Activated CD4-positive, alpha-beta T cell treated with anti-CD3 and anti-CD28 coated beads for 24 hours (primary cell): ENCODE results near the gene BYSL.
"Not testable (repeated sequence)": the region's sequence is repeated elsewhere in the genome, so short reads cannot be mapped to it uniquely, and the experiment has no call there.

Experiments used
- DNase-seq, 2 donors: peaks; one replicate each; pipeline ENCODE4 v3.0.0-alpha.2; 2020; ENCODE audit warnings: low read depth in 2 of 2

The BYSL gene

DNA sequence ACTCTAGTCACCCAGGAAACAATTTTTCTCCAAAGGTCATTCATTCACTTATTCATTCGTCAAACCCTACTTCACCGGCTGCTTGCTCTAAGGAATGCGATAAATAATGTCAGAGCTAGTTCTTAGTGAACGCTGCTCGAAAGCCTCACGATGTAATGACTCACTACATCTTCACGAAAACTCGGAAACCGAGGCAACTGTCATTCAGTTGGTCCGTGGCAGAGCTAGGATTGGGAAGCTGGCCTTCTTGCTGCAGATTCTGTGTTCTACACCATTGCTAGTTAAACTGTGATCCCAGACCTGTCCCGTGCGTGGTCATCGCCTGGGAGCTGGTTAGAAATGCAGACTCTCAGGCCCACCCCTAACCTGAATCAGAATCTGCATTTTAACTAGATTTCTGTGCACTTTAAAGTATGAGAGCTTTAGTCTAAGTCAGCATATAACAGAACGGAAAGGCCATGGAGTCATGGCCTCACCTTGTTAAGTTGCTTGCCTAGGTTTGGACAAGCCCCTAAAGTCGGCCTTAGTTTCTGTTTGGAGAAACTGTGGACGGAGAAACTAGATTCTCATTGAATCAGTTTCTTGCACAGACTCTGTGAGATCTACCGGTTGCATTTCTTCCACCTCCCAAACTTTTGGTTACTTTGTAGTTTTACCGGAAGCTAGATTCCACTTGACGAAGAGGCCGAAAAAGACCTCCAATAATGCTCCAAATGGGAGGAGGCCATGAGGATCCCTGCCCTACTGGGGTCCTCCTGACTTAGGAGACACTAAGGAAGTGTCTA is 21.0 kb downstream of the BYSL start:
- DNase-seq = no peak

GRCh38 chr6:41942882-41943281 is 21.6 kb downstream of the BYSL start:
- not testable (repeated sequence) for DNase-seq

DNA sequence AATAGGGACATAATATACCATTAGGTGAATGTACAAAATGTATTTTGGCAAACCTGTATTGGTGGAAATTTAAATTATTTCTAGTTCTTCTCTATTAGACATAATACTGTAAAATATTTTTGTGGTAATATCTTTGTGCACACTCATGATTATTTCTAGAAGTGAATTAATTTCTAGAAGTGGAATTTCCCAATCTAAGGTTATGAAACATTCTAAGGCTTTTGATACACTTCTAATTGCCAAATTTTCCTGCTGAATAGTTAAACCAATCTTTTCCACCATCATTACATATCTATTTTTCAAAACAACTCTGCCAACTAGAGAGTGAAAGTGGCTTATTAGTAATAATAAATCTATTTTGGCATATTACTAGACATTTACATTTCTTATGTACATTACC is 22.2 kb downstream of the BYSL start:
- DNase-seq = no peak

DNA sequence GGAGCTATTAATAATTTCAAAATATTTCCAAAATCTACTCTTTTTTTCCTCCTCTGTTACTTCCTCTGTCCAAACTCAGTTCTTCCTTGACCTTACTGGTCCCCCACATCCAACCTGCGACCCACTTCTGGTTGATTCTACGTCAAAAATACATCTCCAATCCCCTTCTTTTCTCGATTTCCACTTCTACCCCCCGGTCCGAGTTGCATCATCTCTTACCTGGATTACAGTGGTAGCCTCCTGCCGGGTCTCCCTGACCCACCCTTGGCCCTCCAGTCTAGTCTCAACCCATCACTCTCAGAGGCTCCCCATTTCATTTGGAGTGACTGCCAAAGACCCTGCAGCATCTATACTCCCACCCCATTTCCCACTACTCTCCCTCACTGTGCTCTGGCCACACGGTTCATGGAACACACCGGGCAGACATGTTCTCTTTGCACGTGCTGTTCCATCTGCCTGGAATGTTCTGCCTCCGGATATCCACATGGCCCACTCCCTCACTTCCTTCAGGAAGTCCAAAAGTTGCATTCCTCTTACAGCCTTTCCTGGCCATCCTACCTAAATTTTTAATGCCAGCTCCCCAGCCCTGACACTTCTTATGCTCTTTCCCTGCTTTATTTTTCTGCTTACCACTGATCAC is 26.4 kb downstream of the BYSL start:
- DNase-seq = no peak

DNA sequence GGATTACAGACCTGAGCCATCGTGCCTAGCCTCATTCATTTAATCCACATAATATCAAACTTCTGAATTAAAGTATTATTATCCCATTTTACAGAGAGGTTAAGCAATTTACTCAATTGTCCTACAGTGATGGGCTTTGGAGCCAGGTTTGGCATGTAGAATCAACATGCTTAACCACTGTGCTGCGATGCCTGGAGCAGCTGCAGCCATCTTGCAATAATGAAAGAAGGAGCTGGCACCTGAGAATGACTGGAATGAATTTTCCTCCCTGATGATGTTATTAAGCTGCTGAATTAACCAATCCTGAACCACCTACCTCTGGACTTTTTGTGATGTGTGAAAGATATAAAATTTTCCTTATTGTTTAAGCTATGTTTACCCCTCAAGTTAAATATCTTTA is 33.4 kb downstream of the BYSL start:
- no peak for DNase-seq

DNA sequence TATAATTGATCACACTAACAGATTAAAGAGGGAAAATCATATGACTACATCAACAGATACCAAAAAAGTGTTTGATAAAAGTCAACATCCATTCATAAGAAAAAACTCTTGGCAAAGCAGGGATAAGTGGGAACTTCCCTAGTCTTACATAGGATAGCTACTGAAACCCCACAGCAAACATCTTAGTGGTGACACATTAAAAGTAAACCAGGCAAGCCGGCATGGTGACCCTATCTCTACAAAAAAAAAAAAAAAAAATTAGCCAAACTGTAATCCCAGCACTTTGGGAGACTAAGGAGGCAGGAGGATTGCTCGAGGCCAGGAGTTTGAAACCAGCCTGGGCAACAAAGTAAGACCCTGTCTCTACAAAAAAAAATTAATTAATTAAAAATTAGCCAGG is 34.1 kb downstream of the BYSL start:
- no peak for DNase-seq

- no peak for DNase-seq
Observed at GRCh38 chr6:41957117-41957516, 35.8 kb downstream of the BYSL start.

DNA sequence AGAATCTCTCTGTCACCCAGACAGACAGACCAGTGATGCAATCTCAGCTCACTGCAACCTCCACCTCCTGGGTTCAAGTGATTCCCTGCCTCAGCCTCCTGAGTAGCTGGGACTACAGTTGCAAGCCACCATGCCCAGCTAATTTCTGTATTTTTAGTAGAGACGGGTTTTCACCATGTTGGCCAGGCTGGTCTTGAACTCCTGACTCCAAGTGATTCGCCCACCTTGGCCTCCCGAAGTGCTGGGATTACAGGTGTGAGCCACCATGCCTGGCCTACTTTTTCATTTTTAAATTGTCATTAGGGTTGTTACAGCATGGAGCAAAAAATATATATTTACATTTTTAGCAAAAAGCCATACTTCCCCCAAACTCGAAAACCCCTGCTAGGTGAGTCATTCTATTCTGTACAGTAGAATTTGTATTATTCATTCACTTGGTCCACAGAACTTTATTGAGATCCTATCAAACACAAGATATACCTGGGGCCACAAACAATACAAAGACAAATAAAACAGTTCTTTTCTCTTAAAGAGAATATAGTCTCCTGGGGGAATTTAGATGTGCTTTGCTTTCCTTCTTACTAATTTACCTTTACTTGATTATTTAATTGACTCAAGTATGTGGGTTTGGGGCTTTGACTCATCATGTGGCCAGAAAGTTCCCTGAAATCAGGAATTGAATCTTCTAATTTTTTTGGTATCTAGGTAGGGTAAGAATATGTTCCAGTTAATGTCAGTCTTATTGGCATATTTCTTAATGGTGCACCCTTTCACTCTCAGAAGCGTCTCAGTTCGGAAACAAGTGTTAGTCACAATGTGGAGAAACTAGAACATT is 36.9 kb downstream of the BYSL start:
- no peak for DNase-seq

- no peak for DNase-seq
Observed at GRCh38 chr6:41960028-41960427, 38.7 kb downstream of the BYSL start.

DNA sequence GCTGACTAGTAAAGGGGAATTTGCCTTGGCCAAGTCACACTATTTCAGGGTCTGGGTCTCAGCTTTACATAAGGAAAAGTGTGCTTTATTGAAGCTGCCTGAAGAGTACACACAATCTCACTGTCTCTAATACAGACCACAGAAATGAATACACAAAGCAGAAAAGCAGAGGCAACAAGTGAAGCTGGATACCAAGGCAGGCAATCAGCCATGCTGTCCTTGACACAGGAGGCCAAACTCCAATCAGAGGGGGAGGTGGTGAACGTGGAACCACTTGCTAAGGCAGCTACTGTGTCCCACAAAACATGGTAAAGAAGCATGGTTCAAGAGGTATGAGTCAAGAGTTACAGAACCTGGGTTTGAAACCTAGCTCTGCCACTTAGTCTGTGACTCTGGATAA is 42.1 kb downstream of the BYSL start:
- DNase-seq = no peak

DNA sequence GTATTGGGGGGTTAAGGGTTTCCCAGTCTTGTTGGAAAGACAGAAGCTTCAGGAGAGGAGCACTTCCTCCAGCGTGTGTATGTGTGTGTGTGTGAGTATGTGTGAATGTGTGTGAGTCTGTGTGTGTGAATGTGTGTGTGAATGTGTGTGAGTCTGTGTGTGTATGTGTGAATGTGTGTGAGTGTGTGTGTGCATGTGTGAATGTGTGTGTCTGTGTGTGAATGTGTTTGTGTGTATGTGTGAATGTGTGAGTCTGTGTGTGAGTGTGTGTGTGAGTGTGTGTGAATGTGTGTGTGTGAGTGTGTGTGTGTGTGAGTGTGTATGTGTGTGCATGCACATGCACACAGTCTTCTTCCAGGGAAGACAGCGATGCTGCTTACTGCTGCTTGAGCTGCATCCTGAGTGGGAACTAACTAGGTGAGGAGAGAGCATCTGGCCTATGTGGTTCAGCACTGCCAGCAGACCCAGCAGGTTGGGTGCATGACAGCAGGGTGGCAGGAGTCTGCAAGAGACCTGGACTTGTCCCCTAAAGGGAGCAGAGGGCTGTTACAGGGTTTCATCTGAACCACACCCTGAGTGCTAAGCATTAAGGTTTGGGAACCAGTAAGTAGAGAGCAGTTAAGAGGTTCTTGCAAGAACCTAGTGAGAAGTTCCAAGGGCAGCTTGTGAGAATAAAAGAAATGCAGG is 43.0 kb downstream of the BYSL start:
- no peak for DNase-seq

DNA sequence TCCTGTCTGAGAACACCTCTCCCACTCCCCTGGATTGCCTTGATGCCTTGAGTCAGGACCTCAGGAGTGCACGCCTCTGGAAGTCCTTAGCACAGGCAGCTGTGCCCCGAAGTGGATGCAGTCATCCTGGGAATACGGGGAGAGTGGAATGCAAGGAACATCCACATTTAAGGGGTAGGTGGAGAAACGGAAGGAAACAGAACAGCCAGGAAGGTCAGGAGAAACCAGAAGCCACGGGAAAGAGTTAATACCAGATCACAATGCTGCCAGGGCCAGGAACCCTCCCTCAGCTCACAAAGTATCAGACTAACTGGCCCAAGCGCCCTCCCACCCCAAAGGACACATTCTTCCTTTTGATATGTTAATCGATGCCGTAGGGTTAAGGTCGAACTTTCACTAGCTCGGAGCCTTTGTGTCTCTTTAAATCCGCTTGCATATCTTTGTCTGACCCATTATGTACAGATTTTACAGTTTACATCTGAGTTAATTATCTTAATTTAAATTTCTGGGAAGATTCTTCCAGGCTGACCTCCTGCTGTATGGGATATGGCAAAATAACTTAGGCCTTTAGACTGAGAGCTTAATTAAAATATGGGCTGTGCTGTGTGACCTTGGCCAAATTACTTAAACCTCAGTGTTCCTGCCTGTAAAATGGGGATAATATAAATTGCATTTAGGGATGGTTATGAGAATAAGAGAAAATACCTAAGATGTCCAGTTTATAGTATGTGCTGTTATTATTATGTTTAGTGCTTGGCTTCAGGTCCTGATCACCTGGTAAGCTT is 44.3 kb downstream of the BYSL start:
- no peak for DNase-seq

DNA sequence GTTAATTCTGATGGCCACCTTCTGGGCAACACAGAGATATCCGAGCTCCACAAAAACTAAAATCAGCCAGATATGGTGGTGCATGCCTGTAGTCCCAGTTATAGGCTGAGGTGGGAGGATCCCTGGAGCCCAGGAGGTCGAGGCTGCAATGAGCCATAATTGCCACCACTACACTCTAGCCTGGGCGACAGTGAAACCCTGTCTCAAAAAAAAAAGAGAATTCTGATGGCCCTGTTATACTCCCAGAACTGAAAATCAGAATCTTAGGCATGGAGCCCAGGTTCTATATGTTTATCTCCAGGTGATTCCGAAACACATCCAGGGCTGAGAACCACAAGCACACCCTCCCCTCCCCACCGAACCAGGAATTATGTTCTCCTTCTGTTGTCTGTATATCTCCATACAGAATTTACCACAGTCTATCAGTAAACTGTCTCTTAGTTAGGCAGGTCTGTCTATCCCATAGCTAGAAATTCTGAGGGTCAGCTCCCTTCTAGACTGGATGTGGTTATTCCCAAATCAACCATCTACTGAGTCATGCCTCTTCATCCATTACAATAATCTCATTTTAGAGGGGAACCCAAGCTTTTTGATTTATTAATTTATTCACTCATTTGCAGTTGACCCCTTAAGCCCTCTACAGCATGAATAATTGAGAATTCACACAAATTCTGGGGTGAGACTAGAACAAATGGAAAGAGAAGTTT is 45.1 kb downstream of the BYSL start:
- no peak for DNase-seq

DNA sequence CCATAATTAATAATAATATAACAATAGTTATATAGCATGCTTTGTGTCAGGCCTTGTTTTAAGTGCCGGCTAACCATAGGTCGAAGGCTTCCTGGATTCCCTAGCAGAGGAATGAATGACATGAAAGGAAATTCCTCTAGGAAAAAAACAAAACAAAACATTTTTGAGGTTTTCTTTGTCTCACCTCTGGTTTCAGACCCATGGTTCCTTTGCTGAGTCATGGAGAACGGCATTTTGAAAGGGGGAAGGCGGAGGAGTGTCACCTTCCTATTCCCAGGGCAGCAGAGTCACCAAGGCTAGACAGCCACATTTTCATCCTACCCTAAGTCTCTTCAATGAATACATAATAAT is 45.6 kb downstream of the BYSL start:
- DNase-seq = no peak

DNA sequence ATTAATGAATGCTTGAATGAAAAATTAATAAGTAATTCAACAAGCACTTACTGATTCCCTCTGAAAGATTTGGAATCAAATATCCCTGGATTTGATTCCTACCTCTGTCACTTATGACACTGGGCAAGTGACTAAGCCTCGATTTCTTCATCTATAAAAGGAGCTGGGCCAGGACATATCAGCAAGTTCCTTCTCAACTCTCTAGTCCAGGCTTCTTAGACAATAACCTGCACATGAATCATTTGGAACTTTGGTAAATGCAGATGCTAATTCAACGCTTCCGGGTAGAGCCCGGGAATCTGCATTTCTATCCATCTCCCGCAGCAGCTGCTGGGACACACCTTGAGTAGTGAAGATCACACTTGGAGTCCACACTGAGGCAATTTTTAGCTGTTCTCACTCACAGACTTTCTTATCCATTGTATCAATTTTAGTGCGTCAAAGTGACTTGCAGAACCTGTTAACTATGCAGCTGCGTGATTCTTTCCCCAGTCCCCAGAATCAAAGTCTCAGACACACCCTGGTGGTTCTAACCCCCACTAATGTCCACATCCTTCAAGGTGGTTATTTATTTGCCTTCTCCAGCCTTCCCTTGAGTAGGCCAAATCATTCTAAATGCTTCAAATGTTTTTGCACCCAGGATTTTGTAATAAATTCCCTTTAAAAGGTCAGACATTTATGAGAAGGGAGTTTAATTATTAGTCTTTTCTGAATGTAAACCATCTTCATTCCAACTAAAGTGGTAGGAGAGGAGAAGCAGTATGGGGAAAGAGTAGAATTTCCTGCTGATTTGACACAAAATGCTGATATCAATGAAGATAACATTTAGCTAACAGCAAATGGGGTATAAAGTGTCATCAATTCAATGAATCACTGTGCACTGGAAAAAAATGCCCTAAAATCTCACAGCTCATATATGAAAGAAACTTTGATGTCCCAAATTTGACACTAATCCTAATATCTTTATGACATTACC is 46.3 kb downstream of the BYSL start:
- no peak for DNase-seq

DNA sequence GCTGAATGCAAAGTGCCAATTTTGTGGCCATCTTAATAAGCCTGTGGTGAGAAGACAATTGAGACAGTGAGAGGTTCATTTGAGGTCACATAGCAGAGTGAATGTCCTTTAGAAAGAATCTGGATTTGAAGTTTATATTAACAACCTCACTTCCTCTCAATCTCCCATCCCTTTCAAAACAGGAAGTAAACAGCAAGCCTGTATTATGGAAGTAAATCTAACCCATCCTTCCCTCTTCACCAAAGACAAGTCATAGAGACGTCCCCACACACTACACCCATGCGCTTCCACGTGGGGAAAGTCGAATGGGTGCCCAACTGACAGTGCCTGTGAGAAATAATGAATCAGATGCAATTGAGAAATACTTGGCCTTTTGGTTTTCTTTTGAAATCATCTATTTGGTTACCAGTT is 49.1 kb downstream of the BYSL start:
- DNase-seq = peak; percentile 49 to 60

DNA sequence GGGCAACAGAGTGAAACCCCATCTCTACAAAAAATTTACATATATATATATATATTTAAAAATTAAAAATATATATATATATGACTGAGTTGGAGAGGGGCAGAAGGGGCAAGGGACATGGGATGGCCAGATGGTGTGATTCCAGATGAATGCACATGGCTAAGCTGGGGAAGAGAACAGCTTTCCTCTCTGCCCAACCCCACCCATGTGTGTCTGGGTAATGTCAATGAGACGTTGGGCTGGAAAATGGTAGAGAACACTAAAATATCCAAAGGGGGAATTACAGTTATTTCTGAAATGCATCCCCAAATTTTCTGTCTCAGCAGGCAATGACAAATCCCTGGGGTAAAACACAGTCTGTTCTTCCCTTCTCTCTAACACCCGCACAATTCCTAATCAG is 51.5 kb downstream of the BYSL start:
- no peak for DNase-seq

DNA sequence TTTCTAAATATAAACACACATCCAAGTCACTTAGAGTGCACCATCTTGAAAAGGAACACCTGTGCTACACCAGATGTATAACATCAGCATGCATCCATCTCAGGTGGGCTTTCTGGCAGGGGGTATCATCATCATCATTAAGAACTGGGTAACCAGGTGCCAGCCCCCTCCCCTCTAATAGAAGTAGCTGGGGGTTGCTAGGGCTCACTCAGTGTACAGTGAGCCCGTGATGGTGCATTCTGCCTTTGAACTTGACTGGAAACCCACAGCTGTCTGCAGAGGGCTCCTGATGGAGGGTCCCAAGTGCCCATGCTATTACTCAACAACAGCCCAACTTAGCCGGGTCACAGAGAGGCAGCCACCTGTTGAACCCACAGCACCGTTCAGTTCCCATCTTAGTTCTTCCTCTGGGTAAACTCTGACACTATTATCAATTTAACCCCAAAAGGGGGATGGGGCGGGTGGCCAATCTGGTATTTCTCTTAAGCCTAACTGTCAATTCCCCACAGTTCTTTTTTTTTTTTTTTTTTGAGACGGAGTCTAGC is 53.1 kb downstream of the BYSL start:
- DNase-seq = no peak

GRCh38 chr6:41975276-41975675 is 54.0 kb downstream of the BYSL start:
- DNase-seq = no peak
